HG03280 (cell line): ENCODE results near the gene HIP1.
"Not testable (repeated sequence)": the region's sequence is repeated elsewhere in the genome, so short reads cannot be mapped to it uniquely, and the experiment has no call there.

Experiments used
- ATAC-seq: cut with Tn5 transposase; IDR thresholded peaks from one replicate; pipeline ENCODE4 v1.9.1; 2021; ENCODE audit warnings: mild to moderate bottlenecking, moderate library complexity; ENCODE audit not compliant: unreplicated experiment

Gene HIP1

DNA sequence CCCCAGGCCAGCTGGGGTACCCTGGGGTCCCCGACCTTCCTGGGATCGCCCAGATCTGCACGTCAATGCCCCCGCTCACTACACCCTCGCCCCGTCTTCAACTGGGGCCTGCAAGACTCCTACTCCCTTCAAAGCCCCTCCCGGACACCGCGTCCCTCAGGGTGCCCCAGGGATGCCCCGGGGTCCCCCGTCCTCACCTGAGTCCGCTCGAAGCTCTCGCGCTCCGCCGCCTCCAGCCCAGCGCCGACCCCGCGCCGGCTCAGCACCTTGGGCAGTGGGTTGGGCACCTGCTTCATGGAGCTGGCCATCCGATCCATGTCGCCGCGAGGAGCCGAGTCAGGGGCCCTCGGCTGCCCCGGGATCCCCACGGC is at the start of gene HIP1:
HIP1 (minus strand) TSS at position 338 of the 371 bp plus-strand sequence; CDS start at position 317, 21 bp downstream.
- no peak for ATAC-seq

DNA sequence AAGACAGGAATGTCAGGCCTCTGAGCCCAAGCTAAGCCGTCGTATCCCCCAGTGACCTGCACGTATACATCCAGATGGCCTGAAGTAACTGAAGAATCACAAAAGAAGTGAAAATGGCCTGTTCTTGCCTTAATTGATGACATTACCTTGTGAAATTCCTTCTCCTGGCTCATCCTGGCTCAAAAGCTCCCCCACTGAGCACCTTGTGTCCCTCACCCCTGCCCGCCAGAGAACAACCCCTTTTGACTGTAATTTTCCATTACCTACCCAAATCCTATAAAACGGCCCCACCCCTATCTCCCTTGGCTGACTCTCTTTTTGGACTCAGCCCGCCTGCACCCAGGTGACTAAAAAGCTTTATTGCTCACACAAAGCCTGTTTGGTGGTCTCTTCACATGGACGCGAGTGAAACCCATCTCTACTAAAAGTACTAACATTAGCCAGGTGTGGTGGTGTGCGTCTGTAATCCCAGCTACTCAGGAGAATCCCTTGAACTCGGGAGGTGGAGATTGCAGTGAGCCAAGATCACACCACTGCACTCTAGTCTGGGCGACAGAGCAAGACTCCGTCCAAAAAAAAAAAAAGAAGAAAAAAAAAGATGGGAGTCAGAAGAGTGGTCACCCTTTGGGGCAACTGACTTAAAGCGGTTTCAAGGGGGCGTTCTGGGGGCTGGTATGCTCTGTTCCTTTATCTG is 49.6 kb upstream of the HIP1 start:
- not testable (repeated sequence) for ATAC-seq

DNA sequence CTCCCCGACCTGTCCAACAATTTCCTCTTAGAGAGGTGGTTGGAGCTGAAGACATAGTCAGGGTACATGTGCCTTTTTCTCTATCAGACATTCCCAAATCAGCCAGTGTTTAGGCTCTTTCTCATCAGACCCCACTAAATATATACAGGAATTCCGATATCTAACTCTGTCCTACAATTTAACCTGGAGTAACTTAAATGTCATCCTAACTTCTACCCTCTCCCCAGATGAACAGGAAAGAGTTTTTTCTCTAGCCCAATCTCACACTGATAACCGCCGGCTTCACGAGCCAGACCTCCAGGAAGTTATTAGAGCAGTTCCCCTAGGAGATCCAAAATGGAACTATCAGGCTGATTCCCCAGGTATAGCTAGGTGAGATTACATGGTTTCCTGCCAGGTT is 44.3 kb upstream of the HIP1 start:
- not testable (repeated sequence) for ATAC-seq

DNA sequence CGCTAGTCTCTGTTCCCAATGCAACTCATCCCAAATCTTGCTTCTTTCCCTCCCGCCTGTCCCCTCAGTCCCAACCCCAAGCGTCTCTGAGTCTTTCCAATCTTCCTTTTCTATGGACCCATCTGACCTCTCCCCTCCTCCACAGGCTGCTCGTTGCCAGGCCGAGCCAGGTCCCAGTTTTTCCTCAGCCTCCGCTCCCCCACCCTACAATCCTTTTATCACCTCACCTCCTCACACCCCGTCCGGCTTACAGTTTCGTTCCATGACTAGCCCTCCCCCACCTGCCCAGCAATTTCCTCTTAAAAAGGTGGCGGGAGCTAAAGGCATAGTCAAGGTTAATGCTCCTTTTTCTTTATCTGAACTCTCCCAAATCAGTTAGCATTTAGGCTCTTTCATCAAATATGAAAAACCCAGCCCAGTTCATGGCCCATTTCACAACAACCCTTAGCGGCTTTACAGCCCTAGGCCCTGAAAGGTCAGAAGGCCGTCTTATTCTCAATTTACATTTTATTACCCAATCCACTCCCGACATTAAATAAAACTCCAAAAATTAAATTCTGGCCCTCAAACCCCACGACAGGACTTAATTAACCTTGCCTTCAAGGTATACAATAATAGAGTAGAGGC is 42.0 kb upstream of the HIP1 start:
- ATAC-seq: not testable (repeated sequence)

GRCh38 chr7:75779516-75779915 is 40.8 kb upstream of the HIP1 start:
- ATAC-seq: not testable (repeated sequence)

DNA sequence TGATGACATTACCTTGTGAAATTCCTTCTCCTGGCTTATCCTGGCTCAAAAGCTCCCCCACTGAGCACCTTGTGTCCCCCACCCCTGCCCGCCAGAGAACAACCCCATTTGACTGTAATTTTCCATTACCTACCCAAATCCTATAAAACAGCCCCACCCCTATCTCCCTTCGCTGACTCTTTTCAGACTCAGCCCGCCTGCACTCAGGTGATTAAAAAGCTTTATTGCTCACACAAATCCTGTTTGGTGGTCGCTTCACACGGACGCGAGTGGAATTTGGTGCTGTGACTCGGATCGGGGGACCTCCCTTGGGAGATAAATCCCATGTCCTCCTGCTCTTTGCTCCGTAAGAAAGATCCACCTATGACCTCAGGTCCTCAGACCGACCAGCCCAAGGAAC is 40.3 kb upstream of the HIP1 start:
- not testable (repeated sequence) for ATAC-seq

- no peak for ATAC-seq
Measured at GRCh38 chr7:75776295-75776971, 37.7 kb upstream of the HIP1 start.

GRCh38 chr7:75773958-75774357 is 35.2 kb upstream of the HIP1 start:
- ATAC-seq: not testable (repeated sequence)

- ATAC-seq: no peak
Measured at GRCh38 chr7:75772081-75773077, 33.6 kb upstream of the HIP1 start, which contains the start of gene CCL26. Gene CCL26 (minus strand): TSS chr7:75772211. CDS start chr7:75772176, 35 bp downstream.

DNA sequence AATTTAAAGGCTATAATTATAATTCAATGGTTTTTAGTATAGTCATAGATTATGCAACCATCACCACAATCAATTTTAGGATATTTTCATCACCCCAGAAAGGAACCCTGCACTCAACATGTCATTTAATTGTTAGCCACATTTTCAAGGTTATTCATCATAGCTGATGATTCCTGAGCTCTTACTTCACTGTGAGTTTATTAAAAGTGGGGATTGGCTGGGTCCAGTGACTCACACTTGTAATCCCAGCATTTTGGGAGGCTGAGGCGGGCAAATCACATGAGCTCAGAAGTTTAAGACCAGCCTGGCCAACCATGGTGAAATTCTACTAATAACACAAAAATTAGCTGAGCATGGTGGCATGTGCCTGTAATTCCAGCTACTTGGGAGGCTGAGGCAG is 32.5 kb upstream of the HIP1 start:
- ATAC-seq: no peak

DNA sequence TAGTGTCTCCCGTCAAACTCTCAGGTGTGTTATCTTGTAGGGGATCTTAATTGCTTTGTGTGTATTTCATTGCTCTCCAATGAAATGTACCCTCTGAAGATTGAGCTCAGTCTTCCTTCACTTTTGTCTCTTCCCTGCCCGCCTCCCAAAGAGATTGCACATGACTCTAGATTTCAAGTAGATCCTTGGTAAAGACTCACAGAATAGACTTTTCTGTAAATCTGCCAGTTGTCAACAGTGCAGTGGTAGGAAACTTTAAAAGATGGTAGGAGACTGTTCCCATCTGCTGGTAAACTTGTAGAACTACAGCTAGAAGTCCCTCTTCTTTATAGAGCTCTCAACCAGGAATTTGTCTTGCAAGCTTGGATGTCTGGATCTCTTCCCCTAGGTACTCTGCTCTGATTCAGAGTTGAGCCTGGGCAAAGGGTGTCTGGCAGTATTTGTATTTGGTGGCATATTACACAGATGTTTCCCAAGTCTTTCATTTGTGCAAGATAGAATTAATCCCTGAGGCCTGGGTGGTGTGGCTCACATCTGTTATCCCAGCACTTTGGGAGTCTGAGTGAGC is 23.7 kb upstream of the HIP1 start:
- no peak for ATAC-seq

DNA sequence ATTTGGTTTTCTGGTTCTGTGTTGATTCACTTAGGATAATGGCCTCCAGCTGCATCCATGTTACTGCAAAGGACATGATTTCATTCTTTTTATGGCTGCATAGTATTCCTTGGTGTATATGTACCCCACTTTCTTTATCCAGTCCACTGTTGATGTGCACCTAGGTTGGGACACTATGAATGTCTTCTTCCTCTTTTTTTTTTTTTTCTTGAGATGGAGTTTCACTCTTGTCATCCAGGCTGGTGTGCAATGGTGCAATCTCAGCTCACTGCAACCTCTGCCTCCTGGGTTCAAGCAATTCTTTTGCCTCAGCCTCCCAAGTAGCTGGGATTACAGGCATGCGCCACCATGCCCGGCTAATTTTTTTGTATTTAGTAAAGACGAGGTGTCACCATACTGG is 23.1 kb upstream of the HIP1 start:
- not testable (repeated sequence) for ATAC-seq

DNA sequence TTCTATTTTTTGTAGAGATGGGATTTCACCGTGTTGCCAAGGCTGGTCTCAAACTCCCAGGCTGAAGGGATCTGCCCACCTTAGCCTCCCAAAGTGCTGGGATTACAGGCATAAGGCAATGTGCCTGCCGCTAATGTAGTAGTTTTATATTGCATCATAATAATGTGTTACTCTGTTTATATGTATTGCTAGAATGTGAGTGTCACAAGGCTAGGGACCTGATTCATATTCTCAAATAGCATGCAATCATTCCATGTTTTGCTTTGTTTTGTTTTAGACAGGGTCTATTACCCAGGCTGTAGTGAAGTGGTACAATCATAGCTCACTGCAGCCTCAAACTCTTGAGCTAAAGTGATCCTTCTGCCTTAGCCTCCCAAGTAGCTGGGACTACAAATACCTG is 19.8 kb upstream of the HIP1 start:
- no peak for ATAC-seq

DNA sequence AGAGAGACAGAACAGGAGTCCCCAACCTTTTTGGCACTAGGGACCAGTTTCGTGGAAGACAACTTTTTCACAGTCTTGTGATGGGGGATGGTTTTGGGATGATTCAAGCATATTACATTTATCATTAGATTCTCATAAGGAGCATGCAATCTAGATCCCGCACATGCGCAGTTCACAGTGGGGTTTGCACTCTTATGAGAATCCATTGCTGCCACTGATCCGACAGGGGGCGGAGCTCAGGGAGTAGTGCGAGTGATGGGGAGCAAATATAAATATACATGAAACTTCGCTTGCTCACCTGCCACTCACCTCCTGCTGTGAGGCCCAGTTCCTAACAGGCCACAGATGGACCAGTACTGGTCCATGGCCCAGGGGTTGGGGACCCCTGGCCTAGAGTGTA is 19.1 kb upstream of the HIP1 start:
- no peak for ATAC-seq

DNA sequence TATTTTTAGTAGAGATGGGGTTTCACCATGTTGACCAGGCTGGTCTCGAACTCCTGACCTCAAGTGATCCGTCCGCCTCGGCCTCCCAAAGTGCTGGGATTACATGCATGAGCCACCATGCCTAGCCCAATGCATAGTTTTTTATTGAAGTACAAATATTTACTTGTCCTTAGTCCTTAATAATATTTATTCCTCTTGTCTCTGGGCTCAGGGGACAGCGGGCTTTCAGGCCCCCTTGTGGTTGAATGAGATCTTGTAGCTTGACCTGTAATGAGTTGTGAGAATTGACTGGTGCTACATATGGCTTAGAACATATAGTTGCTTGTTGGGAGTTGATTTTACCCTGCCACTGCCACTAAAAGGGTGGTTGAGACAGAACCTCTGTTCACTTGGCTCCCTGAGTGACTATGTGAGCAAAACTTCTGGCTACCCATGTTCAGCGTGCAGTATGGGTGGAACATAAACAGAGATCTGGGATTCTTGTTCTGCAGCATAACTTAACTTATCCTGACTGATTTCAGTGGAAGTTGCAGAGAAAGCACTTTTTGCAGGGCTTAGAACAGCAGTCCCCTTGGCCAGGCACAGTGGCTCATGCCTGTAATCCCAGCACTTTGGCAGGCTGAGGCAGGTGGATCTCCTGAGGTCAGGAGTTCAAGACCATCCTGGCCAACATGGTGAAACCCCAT is 18.4 kb upstream of the HIP1 start:
- ATAC-seq: no peak

- no peak for ATAC-seq
Measured at GRCh38 chr7:75756206-75756990, 17.7 kb upstream of the HIP1 start.

DNA sequence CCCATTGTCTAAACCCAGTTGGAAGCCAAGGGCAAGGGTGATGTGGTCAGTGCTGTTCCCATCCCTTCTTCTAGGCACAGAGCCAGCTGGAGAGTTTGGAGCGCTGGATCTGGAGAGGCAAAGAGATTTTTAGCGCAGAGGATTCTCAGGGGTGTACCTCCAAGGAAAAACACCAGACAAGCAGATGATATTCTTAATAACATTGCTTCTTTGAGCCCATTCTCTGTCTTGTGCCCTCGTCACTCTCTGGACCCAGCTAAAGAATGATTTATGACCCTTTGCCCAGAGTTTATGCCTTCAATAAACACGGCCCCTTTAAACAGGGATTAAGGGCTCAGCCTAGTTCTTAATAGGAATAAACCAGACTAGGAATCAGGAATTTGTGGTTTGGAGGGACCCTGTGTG is 4.7 kb upstream of the HIP1 start:
- no peak for ATAC-seq

- no peak for ATAC-seq
Measured at GRCh38 chr7:75740846-75741497, 2.2 kb upstream of the HIP1 start.
